ENCODE data around the gene SCFD2. TPM values are rescaled to one million over a fixed set of nuclear protein-coding genes. Genes with fewer than 3 reads are reported as not detected.

The SCFD2 gene
- total and polyA plus RNA-seq, 2 donors (not counting 3 experiments of a cell fraction or from before 2014, with no cell fraction given): 12.3 to 22.8 TPM

DNA sequence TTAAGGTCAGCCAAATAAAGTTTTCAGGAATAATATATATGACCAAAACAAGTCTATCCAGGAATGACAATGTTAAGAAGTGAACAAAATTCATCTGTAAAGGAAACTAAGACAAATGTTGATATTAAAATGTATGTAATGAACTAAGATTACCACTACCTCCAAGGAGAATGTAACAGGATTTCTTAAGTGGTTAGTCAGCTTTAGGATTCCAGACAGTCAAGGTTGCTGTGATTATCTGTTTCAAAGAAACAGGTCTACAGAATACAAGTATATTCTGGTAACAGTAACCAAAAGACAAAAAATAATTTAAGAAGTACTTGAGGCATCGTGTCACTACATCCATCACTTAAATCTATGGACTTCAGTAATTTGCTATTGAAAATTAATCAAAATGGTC, 172.8 kb downstream of the SCFD2 start:
- no peaks in the 10 kb centered on the region for H3K9me3 ChIP-seq (replicated peaks; ENCODE audit: control insufficient read depth, insufficient read depth, low read length)
- FAIRE-seq (no peak), DNase-seq (ENCODE audit: low read depth, low spot score) (no peak)
- H3K79me2 ChIP-seq (ENCODE audit: control insufficient read depth, insufficient read depth, low read length): no peaks in the 10 kb centered on the region
- H3K9me1 ChIP-seq (replicated peaks; ENCODE audit: control insufficient read depth, extremely low read depth, insufficient read depth, low read length): no peaks in the 10 kb centered on the region
- BruUV-seq (replicated peaks): no TSS peak
- H3K4me2 ChIP-seq (ENCODE audit: insufficient read depth, low read length): no peak overlapping the region
- ChIA-PET POLR2A (no interaction called here), CTCF (interaction anchor here (1.8 kb wide), 1 partner anchor 177 kb away, joined by 5 read pairs; no protein-coding TSS in a partner anchor)
- no peak overlapping the region for H3K9ac ChIP-seq (replicated peaks; ENCODE audit: extremely low read depth, insufficient read depth, low read length)
- H3K27ac ChIP-seq (ENCODE audit: insufficient read depth, low read depth, low read length): no peak overlapping the region
- TF ChIP-seq EZH2 (IDR thresholded peaks at IDR 0.05; ENCODE audit: borderline replicate concordance, low read depth, low read length, severe bottlenecking) (no peak), POLR2AphosphoS5 (IDR thresholded peaks at IDR 0.05; ENCODE audit: insufficient read depth, low read depth, low read length) (no peak), POLR2A (IDR thresholded peaks at IDR 0.05; ENCODE audit: low read depth, low read length) (no peak), FOS (IDR thresholded peaks at IDR 0.05; ENCODE audit: borderline replicate concordance, insufficient read depth, low read length) (no peak)
- TF ChIP-seq, protein P1, sequence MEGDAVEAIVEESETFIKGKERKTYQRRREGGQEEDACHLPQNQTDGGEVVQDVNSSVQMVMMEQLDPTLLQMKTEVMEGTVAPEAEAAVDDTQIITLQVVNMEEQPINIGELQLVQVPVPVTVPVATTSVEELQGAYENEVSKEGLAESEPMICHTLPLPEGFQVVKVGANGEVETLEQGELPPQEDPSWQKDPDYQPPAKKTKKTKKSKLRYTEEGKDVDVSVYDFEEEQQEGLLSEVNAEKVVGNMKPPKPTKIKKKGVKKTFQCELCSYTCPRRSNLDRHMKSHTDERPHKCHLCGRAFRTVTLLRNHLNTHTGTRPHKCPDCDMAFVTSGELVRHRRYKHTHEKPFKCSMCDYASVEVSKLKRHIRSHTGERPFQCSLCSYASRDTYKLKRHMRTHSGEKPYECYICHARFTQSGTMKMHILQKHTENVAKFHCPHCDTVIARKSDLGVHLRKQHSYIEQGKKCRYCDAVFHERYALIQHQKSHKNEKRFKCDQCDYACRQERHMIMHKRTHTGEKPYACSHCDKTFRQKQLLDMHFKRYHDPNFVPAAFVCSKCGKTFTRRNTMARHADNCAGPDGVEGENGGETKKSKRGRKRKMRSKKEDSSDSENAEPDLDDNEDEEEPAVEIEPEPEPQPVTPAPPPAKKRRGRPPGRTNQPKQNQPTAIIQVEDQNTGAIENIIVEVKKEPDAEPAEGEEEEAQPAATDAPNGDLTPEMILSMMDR (IDR thresholded peaks at IDR 0.05; ENCODE audit: extremely low read depth in 1 of 2, insufficient read depth in 1 of 2, low read depth in 1 of 2, low read length in 2 of 2): no peak
- dilution Hi-C loops (cut with MboI; ENCODE audit: extremely low pct_ligation_motif_present, low sequenced_read_pairs) (no loop called here), intact Hi-C loops (cut with micrococcal nuclease) (loop anchor here (10.0 kb wide), 1 partner anchor 242 kb away; no protein-coding TSS in a partner anchor)
- H3K27me3 ChIP-seq (ENCODE audit: control insufficient read depth in 2 of 2, insufficient read depth in 2 of 2, low read length in 2 of 2): no peaks in the 10 kb centered on the region
- H3K4me3 ChIP-seq (replicated peaks in 1 of 3; ENCODE audit: insufficient read depth in 1 of 3, low read depth in 1 of 3, low read length in 3 of 3): no peak overlapping the region
- H3K4me1 ChIP-seq (ENCODE audit: control insufficient read depth, extremely low read depth, insufficient read depth, low read length): no peaks in the 10 kb centered on the region
- H4K20me1 ChIP-seq (replicated peaks; ENCODE audit: control insufficient read depth, extremely low read depth, insufficient read depth, low read length): no peaks in the 10 kb centered on the region
- no peaks in the 10 kb centered on the region for H3K36me3 ChIP-seq (ENCODE audit: control insufficient read depth in 2 of 2, extremely low read depth in 1 of 2, insufficient read depth in 2 of 2, low read length in 2 of 2)
- H2AFZ ChIP-seq (ENCODE audit: low read depth, low read length): no peak overlapping the region

DNA sequence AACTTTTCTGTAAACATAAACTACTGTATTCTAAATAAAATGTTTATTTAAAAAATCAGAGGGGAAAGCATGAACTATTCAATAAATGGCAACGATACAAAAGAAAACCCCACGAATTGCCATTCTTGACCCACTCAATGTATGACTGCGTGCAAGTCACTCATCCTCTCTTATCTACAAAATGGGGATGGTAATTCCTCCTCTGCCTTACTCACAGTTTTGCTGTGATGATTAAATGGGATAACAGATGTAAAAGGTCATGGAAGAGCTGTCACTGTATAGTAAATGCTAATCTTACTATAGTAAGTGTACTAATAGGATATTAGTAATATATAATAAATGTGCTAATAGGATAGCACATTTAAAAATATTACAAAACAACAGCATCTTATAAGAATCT, 173.4 kb downstream of the SCFD2 start:
- Histone ChIP-seq H3K4me2 (ENCODE audit: insufficient read depth, low read length) (no peak overlapping the region), H3K9ac (replicated peaks; ENCODE audit: extremely low read depth, insufficient read depth, low read length) (no peak overlapping the region), H2AFZ (ENCODE audit: low read depth, low read length) (no peak overlapping the region), H3K9me1 (replicated peaks; ENCODE audit: control insufficient read depth, extremely low read depth, insufficient read depth, low read length) (no peaks in the 10 kb centered on the region), H3K36me3 (ENCODE audit: control insufficient read depth in 2 of 2, extremely low read depth in 1 of 2, insufficient read depth in 2 of 2, low read length in 2 of 2) (no peaks in the 10 kb centered on the region), H3K27ac (ENCODE audit: insufficient read depth, low read depth, low read length) (no peak overlapping the region), H3K4me1 (ENCODE audit: control insufficient read depth, extremely low read depth, insufficient read depth, low read length) (no peaks in the 10 kb centered on the region), H3K79me2 (ENCODE audit: control insufficient read depth, insufficient read depth, low read length) (no peaks in the 10 kb centered on the region), H3K27me3 (ENCODE audit: control insufficient read depth in 2 of 2, insufficient read depth in 2 of 2, low read length in 2 of 2) (no peaks in the 10 kb centered on the region), H3K9me3 (replicated peaks; ENCODE audit: control insufficient read depth, insufficient read depth, low read length) (no peaks in the 10 kb centered on the region), H3K4me3 (replicated peaks in 1 of 3; ENCODE audit: insufficient read depth in 1 of 3, low read depth in 1 of 3, low read length in 3 of 3) (no peak overlapping the region), H4K20me1 (replicated peaks; ENCODE audit: control insufficient read depth, extremely low read depth, insufficient read depth, low read length) (no peaks in the 10 kb centered on the region)
- ChIA-PET POLR2A (no interaction called here), CTCF (interaction anchor here (1.5 to 1.8 kb wide), 2 partner anchors 176 to 1041 kb away, joined by 4 to 5 read pairs; no protein-coding TSS in a partner anchor)
- FAIRE-seq (no peak), DNase-seq (ENCODE audit: low read depth, low spot score) (no peak)
- BruUV-seq (replicated peaks): no TSS peak
- intact Hi-C loops (cut with micrococcal nuclease) (loop anchor here (10.0 kb wide), 1 partner anchor 242 kb away; no protein-coding TSS in a partner anchor), dilution Hi-C loops (cut with MboI; ENCODE audit: extremely low pct_ligation_motif_present, low sequenced_read_pairs) (no loop called here)
- TF ChIP-seq EZH2 (IDR thresholded peaks at IDR 0.05; ENCODE audit: borderline replicate concordance, low read depth, low read length, severe bottlenecking) (no peak), POLR2AphosphoS5 (IDR thresholded peaks at IDR 0.05; ENCODE audit: insufficient read depth, low read depth, low read length) (no peak), JUN (IDR thresholded peaks at IDR 0.05; ENCODE audit: borderline replicate concordance, insufficient read depth, insufficient read length, low read depth) (no peak), MYC (IDR thresholded peaks at IDR 0.05; ENCODE audit: low read depth, low read length) (no peak)
- TF ChIP-seq, protein P2, sequence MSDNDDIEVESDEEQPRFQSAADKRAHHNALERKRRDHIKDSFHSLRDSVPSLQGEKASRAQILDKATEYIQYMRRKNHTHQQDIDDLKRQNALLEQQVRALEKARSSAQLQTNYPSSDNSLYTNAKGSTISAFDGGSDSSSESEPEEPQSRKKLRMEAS (IDR thresholded peaks at IDR 0.05; ENCODE audit: insufficient read depth, insufficient read length): no peak
